Measurements from ENCODE around the gene CHAF1A. TPM values are rescaled to one million over a fixed set of nuclear protein-coding genes. Genes with fewer than 3 reads are reported as not detected.

Gene CHAF1A
- total and polyA plus RNA-seq, 2 of the 8 experiments (the other 6 are each of a cell fraction or from before 2014, with no cell fraction given) = 122 to 147 TPM

GRCh38 chr19:4403005-4403761 is 743 bp downstream of the CHAF1A start:
- peaks cover 0 to 13% (median 3%) of the 10 kb centered on the region in 4 experiments; a peak in 3 of 8 replicates for H3K36me3 ChIP-seq (ENCODE audit: control insufficient read depth in 2 of 4, insufficient read depth in 4 of 4, low read length in 3 of 4)
- no peak overlapping the region for H3K23ac ChIP-seq (ENCODE audit: insufficient read length)
- H3K23me2 ChIP-seq (ENCODE audit: low read depth, low read length) = peaks cover 12% of the 10 kb centered on the region
- H3K18ac ChIP-seq (ENCODE audit: extremely low read depth, low read length) = peak overlapping the region; percentile 95
- peak overlapping the region; percentile 99 to 100 for H3K4me2 ChIP-seq (ENCODE audit: insufficient read depth in 1 of 2, low read depth in 2 of 2, low read length in 2 of 2)
- peak overlapping the region; percentile 94 for H3K27ac ChIP-seq (ENCODE audit: low read depth, low read length)
- H3K4ac ChIP-seq (replicated peaks; ENCODE audit: insufficient read length, low read depth, low read length) = peak overlapping the region; percentile 47
- ChIA-PET POLR2A (ENCODE audit: partially characterized antibody) (interaction anchor here (1.2 to 49.6 kb wide), 6 partner anchors 9 to 111 kb away, joined by 3 to 1590 read pairs (median 4); partner anchors contain the start of gene UBXN6), CTCF (ENCODE audit: partially characterized antibody) (interaction anchor here (1.3 to 3.3 kb wide), 4 partner anchors 28 to 136 kb away, joined by 4 to 16 read pairs (median 6); no protein-coding TSS in a partner anchor)
- peak overlapping the region; percentile 87 for H2BK12ac ChIP-seq (ENCODE audit: low read depth, low read length)
- FAIRE-seq = no peak
- H2BK15ac ChIP-seq (ENCODE audit: low read length) = no peak overlapping the region
- DNase-seq (ENCODE audit: low read depth in 1 of 2, low spot score in 2 of 2) = no peak
- peak overlapping the region; percentile 98 to 100 (median 99) for H3K9ac ChIP-seq (replicated peaks in 1 of 4; ENCODE audit: extremely low read depth in 1 of 4, low read depth in 3 of 4, low read length in 3 of 4)
- peak overlapping the region; percentile 57 for H4K5ac ChIP-seq (ENCODE audit: insufficient read length, low read depth, low read length)
- peak overlapping the region; percentile 14 for H4K91ac ChIP-seq (replicated peaks; ENCODE audit: insufficient read length, low read length)
- peaks cover 18 to 20% of the 10 kb centered on the region in 2 experiments for H4K20me1 ChIP-seq (replicated peaks in 1 of 2; ENCODE audit: control insufficient read depth in 1 of 2, insufficient read depth in 2 of 2, low read length in 2 of 2)
- WGBS, 2 experiments (ENCODE audit: extremely low coverage in 1 of 2, insufficient coverage in 1 of 2, insufficient read length in 1 of 2, insufficient replicate concordance in 2 of 2, low coverage in 1 of 2, low lambda C conversion rate in 2 of 2, missing lambda C conversion rate in 1 of 2) = 14% methylated on average over 29 of the region's 32 CpGs; no CpG with 5 or more reads in 1 of the 2 experiments
- peak overlapping the region; percentile 99 for H2AK5ac ChIP-seq (ENCODE audit: low read depth, low read length)
- H3K4me3 ChIP-seq (ENCODE audit: extremely low read depth in 1 of 4, insufficient read depth in 2 of 4, low read depth in 3 of 4, low read length in 4 of 4) = peak overlapping the region; percentile 67 to 98 (median 96)
- peak overlapping the region; percentile 82; the same call in 1 of the 2 replicates for H4K8ac ChIP-seq (ENCODE audit: extremely low read depth, insufficient read depth, low read length)
- H3K14ac ChIP-seq (ENCODE audit: insufficient read length) = peak overlapping the region; percentile 37
- H2BK20ac ChIP-seq (ENCODE audit: low read length) = no peak overlapping the region
- no peak overlapping the region for H2AFZ ChIP-seq (ENCODE audit: low read length)
- H2BK5ac ChIP-seq (ENCODE audit: low read depth, low read length) = peak overlapping the region; percentile 93
- no peaks in the 10 kb centered on the region for H3K9me3 ChIP-seq (ENCODE audit: insufficient read depth in 2 of 2, low read depth in 1 of 2, low read length in 1 of 2)
- H2BK120ac ChIP-seq (replicated peaks; ENCODE audit: low read depth, low read length) = no peak overlapping the region
- H3K56ac ChIP-seq (replicated peaks; ENCODE audit: insufficient read length, low read depth, low read length) = peak overlapping the region; percentile 34
- peaks cover 40 to 70% of the 10 kb centered on the region in 2 experiments for H3K79me2 ChIP-seq (ENCODE audit: control insufficient read depth in 1 of 2, insufficient read depth in 2 of 2, low read length in 2 of 2)
- peaks cover 2 to 13% (median 4%) of the 10 kb centered on the region in 4 experiments; a peak in 5 of 7 replicates for H3K4me1 ChIP-seq (replicated peaks in 1 of 4; ENCODE audit: control insufficient read depth in 3 of 4, insufficient read depth in 4 of 4, low read length in 3 of 4)
- H3K79me1 ChIP-seq (ENCODE audit: low read depth, low read length) = peaks cover 12% of the 10 kb centered on the region
- no peaks in the 10 kb centered on the region for H3K27me3 ChIP-seq (replicated peaks in 1 of 4; ENCODE audit: control insufficient read depth in 3 of 4, extremely low read depth in 1 of 4, insufficient read depth in 3 of 4, low read length in 3 of 4)
- TF ChIP-seq BACH1 (IDR thresholded peaks at IDR 0.05; ENCODE audit: low read length) (no peak), SIRT6 (IDR thresholded peaks at IDR 0.05; ENCODE audit: low read length) (no peak), CHD2 (IDR thresholded peaks at IDR 0.05; ENCODE audit: low read length) (no peak), KDM4A (IDR thresholded peaks at IDR 0.05; ENCODE audit: low read depth, low read length, severe bottlenecking) (no peak), JUND (IDR thresholded peaks at IDR 0.05; ENCODE audit: low read length) (no peak), CTBP2 (IDR thresholded peaks at IDR 0.05; ENCODE audit: borderline replicate concordance, insufficient read depth, insufficient read length, low read length) (no peak), TAF7 (optimal IDR thresholded peaks at IDR 0.05; ENCODE audit: borderline replicate concordance, low read depth, low read length) (no peak), CTCF (IDR thresholded peaks at IDR 0.05; ENCODE audit: control extremely low read depth in 1 of 3, insufficient read depth in 1 of 3, low read depth in 1 of 3, low read length in 3 of 3) (no peak), ASH2L (IDR thresholded peaks at IDR 0.05; ENCODE audit: low read length) (no peak)
